GM12874 (cell line): ENCODE measurements around the gene PRSS22.

ENCODE experiments used
- TF ChIP-seq, protein P1 (sequence below): IDR thresholded peaks from 2 replicates; pipeline ENCODE4 v1.5.1; 2011; ENCODE audit warnings: low read depth, mild to moderate bottlenecking, control low read depth, low read length, moderate library complexity; ENCODE audit not compliant: insufficient read depth

Gene PRSS22

DNA sequence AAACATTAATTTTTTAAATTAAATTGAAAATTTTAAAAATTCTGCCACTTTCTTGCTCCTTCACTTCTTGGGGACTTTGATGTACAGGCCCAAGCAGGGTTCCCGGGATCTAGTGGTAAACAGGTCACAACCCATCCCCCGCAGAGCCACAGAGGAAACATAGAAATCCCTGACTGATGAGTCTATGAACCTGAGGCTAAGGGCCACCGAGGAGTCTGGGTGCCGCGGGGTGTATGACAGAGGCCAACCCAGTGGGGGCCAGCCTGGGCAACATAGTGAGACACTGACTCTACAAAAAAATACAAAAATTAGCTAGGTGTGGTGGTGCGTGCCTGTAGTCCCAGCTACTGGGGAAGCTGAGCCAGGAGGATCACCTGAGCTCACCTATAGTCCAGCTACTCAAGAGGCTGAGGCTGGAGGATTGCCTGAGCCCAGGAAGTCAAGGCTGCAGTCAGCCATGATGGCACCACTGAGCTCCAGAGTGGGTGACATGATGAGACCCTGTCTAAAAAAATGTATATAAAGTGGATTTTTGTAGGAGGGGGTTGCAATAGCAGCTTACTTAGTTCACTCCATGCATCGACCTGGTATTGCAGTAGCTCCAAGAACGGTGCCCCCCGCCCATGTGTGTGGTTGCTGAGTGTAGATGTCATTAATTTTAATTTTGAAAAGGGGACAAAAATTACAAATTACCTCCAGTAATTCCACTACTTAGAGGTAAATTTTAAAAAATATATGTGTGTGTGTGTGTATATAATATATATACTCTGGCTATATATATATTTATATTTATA is 44.6 kb upstream of the PRSS22 start:
- TF ChIP-seq, protein P1, sequence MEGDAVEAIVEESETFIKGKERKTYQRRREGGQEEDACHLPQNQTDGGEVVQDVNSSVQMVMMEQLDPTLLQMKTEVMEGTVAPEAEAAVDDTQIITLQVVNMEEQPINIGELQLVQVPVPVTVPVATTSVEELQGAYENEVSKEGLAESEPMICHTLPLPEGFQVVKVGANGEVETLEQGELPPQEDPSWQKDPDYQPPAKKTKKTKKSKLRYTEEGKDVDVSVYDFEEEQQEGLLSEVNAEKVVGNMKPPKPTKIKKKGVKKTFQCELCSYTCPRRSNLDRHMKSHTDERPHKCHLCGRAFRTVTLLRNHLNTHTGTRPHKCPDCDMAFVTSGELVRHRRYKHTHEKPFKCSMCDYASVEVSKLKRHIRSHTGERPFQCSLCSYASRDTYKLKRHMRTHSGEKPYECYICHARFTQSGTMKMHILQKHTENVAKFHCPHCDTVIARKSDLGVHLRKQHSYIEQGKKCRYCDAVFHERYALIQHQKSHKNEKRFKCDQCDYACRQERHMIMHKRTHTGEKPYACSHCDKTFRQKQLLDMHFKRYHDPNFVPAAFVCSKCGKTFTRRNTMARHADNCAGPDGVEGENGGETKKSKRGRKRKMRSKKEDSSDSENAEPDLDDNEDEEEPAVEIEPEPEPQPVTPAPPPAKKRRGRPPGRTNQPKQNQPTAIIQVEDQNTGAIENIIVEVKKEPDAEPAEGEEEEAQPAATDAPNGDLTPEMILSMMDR = no peak

DNA sequence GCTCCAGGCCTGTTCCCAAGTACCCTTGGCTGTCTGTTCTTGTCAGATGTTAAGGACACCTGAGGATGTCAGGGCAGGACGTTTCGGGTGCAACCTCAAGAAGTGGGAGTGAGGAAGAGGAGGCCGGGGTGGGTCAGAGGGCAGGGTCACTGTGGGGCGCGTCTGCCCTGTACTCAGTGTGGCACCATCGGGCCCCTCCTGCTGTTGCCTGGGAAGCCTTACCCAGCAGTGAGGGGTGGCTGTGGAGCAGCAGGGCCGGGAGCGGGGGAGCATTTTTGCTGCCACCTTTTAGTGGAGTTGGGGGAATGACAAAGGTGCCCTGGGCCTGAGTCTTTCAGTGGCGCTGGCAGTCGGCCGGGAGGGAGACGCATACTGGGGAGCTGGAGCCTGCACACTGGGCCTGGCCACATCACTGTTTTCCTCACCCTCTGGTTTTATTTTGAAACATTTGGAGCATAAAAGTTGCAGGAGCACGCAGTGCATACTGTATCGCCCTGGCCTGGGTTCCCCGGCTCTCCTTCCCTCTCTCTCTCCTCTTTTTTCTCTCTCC is 42.6 kb upstream of the PRSS22 start:
- TF ChIP-seq, protein P1 = no peak

DNA sequence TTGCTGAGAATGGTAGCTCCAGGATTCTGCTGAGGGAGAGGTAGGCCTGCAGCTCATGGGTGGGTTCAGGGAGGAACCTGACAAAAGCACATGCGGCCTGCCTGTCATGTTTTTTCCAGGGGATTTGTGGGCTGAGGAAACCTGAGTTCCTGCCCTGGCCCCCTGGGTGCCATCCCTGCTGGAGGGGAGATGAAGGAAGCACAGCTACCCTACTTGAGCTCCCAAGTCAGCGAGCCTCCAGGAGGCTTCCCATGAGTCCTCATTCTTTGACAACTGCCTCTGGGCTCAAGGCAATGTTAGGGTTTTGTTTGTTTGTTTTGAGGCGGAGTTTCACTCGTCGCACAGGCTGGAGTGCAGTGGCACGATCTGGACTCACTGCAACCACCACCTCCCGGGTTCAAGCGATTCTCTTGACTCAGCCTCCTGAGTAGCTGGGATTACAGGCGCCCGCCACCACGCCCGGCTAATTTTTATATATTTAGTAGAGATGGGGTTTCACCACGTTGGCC is 41.6 kb upstream of the PRSS22 start:
- TF ChIP-seq, protein P1 = no peak

DNA sequence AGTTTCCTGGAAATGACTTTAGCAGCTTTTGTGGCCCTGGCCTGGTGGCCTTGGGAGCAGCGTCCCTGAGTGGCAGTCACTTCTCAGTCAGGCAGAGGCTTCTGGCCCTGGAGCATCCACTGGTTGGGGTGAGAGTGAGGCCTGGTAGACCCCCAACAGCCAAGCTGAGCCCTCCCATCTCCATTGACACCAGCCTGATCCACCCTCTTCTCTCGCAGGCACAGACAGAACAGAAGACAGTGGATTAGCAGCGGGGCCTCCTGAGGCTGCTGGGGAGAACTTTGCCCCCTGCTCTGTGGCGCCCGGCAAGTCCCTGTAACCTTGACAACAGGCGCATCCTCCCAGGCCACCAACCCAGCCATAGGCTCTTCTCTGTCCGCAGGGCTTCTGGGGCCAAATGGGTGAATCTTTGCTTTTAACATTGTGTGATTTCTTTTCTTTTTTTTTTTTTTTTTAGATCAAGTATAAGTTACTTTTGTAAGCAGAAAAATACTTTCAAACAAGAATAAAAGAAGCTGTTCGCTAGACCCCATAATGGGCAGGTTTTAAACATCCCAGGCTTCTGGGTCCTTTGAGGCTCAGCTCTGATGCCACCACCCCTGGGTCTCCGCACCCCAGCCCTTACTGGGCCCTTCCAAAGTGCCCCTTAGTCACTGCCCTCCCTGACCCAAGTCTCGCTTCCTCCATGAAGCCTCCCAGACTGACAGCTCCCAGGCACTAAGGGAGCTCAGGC is 41.0 kb upstream of the PRSS22 start:
- TF ChIP-seq, protein P1 = no peak

DNA sequence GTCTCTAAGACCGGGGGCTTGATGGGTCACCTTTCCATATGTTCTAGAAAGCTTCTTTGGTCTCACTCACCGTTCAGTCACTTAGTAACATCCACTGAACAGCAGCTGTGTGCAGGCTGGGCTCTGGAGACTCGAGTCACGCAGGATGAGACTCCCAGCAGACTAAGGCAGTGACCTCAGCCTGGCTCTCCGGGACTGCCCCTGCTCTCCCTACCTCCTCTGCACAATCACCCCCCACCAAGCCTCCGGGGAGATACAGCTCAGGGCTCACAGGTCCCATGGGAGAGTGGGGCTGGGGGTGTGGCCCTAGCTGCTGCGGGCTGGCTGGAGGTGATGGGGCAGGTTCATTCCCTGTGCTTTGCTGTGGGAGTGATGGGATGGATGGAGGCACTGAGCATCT is 39.1 kb upstream of the PRSS22 start:
- TF ChIP-seq, protein P1 = no peak

DNA sequence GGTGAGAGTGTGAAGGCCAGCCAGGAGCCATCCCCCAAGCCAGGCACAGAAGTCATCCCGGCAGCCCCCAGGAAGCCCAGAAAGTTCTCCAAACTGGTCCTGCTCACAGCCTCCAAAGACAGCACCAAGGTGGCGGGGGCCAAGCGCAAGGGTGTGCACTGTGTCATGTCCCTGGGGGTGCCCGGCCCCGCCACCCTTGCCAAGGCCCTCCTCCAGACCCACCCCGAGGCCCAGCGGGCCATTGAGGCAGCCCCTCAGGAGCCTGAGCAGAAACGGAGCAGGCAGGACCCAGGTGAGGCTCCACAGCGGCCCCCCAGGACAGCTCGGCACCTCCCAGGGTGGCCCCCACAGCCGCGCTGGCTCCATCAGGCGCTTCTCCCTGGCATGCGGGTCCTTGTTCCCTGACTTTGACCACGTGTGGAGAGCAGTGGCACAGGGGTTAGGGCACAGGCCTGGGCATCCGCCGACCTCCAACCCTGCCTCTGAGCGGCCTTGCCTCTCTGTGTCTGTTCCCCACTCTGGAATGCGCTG is 38.6 kb upstream of the PRSS22 start:
- TF ChIP-seq, protein P1 = no peak

DNA sequence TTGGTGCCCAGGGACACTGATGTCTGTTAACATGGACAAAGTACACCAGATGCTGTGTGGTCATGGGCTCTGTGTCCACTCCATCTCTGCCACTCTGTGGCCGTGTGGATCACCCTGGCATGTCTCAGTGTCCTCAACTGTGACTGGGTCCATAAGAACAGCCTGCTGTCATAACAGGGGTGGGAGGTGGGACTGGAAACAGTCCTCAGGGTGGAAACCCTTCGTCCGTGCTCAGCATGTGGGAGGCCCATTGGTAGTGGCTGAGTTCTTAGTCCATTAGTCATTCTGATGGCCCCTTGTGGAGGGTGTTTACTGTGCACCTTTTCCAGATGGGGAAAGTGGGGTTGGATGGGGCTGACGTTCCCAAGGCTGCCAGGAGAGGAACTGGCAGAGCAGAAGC is 37.8 kb upstream of the PRSS22 start:
- TF ChIP-seq, protein P1 = no peak
